HTR-8/SVneo (cell line): Measurements from ENCODE around the gene TBKBP1.
"Not testable (repeated sequence)": the region's sequence is repeated elsewhere in the genome, so short reads cannot be mapped to it uniquely, and the experiment has no call there.

Experiments
- DNase-seq: peaks from one replicate; pipeline ENCODE4 v3.0.0; 2011; ENCODE audit warnings: low spot score, mixed read lengths; ENCODE audit not compliant: insufficient read length
- FAIRE-seq: peaks from 2 replicates; lab custom pipeline; 2011; peaks lifted over from hg19 to GRCh38; lab: Jason Lieb, UNC

The TBKBP1 gene

GRCh38 chr17:47726796-47727703, 33.1 kb downstream of the TBKBP1 start:
- no peak for DNase-seq
- FAIRE-seq: peak; percentile 66

DNA sequence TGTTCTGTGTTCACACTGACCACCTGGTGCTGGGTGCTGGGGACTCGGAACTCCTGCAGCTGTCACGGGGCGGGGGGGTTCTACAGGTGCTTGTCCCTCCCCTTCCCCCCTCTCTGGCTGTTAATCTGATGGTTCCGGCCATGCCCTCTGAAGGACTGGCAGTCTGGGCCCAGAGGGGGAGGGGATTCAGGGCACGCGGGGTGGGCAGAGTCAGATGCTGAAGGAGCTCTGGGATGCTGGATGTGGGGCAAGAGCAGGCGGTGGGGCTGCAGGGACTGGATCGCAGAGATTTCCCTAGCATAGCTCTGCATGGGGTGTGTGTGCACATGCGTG, 33.7 kb downstream of the TBKBP1 start:
- FAIRE-seq: no peak
- no peak for DNase-seq

DNA sequence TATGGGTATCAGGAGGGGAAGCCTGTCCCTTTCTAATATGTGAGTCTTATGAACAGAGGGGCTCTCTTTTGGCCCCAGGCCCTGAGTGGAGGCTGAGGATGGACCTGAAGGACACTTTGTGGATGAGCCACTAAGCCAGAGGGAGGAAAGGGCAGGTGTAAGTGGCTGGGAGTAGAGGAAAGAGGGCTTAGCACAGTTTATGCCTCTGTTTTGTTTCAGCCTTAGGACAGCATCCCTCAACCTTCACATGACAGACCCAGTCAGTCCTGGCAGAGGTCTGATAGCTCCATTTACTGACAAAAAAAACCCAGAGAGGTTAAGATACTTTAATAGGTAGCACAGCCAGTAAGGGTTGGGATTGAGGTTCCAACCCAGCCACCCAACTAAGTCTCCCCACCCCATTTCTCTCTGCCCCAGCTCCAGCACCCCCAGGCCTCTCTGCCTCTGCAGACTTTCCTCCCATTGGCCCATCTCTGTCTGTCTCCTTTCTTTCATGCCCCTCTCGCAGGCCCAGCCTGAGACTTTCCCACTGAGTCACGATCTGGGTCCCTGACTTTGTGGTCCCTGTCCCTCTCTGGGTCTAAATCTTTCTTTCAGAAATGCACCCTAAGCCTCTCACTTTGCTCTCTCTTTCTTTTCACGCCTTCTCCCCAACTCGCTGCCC, 34.4 kb downstream of the TBKBP1 start:
- FAIRE-seq (no peak), DNase-seq (no peak)

GRCh38 chr17:47729476-47729875, 35.5 kb downstream of the TBKBP1 start:
- DNase-seq (no peak), FAIRE-seq (no peak)

DNA sequence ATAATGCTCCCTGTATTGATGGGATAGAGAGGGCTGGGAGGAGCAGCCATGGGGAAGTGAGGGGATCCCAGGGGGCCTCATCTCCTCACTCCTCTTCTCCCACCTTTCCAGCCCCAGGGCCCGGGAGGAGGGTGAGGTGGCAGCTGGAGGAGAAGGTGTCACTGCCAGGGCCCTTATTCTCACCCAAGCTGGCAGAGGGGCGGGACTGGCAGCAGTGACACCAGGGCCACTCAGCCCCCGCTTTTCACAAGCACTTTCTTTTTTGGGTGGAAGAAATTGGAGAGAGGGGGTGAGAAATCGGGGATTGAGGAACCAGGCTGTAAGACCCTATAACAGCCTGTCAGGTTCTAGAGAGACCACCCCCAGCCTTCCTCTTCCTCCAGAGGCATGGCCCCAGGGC, 36.7 kb downstream of the TBKBP1 start:
- no peak for FAIRE-seq
- DNase-seq: no peak

GRCh38 chr17:47731396-47731795, 37.4 kb downstream of the TBKBP1 start:
- DNase-seq (no peak), FAIRE-seq (no peak)

DNA sequence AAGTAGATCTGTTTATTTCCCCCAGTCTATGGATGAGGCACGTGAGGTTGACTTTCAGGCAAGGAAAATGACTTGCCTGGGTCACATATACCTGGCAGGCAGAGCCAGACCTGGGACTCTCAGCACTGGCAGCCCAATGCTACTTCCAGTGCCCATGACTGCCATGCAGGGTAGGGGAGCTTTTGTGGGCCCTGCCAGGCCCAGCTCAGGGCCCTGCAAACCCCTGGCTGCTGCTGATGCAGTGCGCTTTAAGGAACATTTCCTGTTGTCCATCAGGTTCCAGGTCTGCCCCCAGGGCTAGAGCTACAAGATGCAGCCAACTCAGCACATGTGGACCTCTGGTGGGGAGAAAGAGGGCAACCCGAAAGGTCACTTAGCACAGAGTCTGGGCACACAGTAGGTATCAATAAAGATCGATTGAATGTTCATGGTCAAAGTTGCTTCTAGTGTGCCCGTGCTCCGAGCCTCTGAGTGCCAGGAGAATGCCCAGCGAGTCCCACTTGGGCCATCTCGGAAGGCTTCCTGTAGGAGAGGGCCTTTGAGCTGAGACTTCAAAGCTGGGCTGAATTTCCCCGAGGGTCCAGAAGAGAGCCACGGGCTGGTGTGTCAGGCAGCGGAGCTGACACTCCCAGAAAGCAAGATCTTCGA, 38.6 kb downstream of the TBKBP1 start:
- DNase-seq: no peak
- no peak for FAIRE-seq

- FAIRE-seq (peak; percentile 69), DNase-seq (peak; percentile 78)
These were observed 39.2 kb downstream of the TBKBP1 start, which contains the start of gene TBX21 for GRCh38 chr17:47733047-47733673. TBX21 (plus strand) TSS chr17:47733236; CDS start chr17:47733455, 219 bp downstream.

DNA sequence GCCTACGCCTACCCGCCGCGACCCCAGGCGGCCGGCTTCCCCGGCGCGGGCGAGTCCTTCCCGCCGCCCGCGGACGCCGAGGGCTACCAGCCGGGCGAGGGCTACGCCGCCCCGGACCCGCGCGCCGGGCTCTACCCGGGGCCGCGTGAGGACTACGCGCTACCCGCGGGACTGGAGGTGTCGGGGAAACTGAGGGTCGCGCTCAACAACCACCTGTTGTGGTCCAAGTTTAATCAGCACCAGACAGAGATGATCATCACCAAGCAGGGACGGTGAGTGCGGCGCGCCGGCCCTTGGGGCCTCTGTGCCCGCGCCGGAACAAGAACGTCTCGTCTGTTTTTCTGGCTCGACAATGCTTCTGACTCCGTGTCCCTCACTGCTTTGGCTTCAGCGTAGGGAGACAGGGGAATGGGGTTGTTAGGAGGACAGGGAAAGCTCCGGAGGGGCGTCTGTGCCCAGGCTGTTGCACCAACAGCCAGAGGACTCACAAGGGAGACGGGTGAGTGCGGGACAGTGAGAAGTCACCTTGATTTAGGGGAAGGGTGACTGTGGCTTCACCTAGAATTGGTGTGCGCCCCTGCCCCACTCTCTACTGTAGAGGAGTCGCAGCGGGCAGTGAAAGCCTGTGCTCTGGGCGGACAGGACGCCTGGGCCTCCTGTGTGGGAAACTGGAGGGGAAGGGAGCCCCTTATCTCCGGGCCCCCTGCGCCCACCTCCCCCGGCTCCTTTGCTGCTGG, 39.9 kb downstream of the TBKBP1 start:
- no peak for FAIRE-seq
- DNase-seq: no peak

DNA sequence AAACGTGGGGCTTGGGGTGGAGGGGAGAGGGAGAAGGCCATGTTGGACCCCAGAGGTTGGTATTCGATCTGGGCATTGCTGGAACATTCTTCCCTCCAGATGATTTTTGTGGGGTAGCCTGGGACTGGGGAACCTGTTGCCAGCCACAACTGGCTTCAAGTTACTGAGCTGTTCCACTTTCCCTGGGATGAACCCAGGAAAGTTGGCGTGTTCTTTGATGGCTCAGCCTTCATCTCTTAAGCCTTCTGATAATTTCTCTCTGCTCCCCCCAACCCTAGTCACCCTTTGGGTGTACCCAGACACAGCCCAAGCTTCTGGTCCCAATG, 41.1 kb downstream of the TBKBP1 start:
- FAIRE-seq: no peak
- DNase-seq: no peak

DNA sequence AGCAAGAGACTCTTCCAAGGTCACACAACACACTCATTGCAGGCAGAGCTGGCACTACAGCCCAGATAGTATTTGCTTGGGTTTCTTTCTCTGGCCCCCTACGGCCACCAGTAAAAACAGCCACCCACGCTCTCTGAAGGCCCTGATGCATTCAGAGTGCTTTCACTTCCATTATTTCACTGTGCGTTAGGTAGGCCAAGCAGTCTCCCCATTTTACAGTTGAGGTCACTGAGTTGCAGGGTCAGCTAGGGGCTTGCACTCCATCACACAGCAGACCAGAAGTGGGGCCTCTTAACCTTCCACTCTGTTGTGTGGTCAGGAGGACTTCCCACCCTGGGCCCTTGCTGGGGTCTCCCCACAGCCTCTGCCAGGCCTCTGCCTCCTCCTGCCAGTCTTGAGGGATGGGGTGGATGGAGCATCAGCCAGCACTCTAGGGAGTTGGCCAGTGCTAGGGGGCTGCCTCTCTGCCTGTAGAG, 41.6 kb downstream of the TBKBP1 start:
- no peak for FAIRE-seq
- DNase-seq: no peak

GRCh38 chr17:47736501-47737495, 42.8 kb downstream of the TBKBP1 start:
- DNase-seq: no peak
- FAIRE-seq: no peak

GRCh38 chr17:47738178-47738577, 44.2 kb downstream of the TBKBP1 start:
- DNase-seq (no peak), FAIRE-seq (no peak)

- FAIRE-seq (no peak), DNase-seq (no peak)
These were observed 45.2 kb downstream of the TBKBP1 start for GRCh38 chr17:47739150-47739549.

- DNase-seq, FAIRE-seq: not testable (repeated sequence)
These were observed 46.0 kb downstream of the TBKBP1 start for GRCh38 chr17:47739945-47740344.

- FAIRE-seq (peak; percentile 94), DNase-seq (no peak)
These were observed 47.3 kb downstream of the TBKBP1 start for GRCh38 chr17:47741109-47741792.

- no peak for FAIRE-seq
These were observed 47.8 kb downstream of the TBKBP1 start for GRCh38 chr17:47741793-47742145.

More at GRCh38 chr17:47741793-47742145, 47.8 kb downstream of the TBKBP1 start:
- DNase-seq: no peak
